Endometrial microvascular endothelial cells (primary cell): ENCODE results near the gene CDKN2B. TPM values are rescaled to one million over a fixed set of nuclear protein-coding genes. Genes with fewer than 3 reads are reported as not detected.

Experiments
- in situ Hi-C: cut with HindIII; loops from 2 replicates; pipeline ENCODE4 v1.10.0; 2017; ENCODE audit warnings: low sequenced_read_pairs, low pct_unique_long_range_greater_than_20kb; ENCODE audit errors: inconsistent ontology term
- total RNA-seq: library from RNA; depleted of rRNA; stranded (reverse); fragments of >200 nt; gene quantifications from one replicate; pipeline ENCODE4 v1.2.3, GENCODE V29; 2015; ENCODE audit errors: inconsistent ontology term

CDKN2B gene
- total RNA-seq, 1 donor from 2014 or later, result 19.5 TPM

DNA sequence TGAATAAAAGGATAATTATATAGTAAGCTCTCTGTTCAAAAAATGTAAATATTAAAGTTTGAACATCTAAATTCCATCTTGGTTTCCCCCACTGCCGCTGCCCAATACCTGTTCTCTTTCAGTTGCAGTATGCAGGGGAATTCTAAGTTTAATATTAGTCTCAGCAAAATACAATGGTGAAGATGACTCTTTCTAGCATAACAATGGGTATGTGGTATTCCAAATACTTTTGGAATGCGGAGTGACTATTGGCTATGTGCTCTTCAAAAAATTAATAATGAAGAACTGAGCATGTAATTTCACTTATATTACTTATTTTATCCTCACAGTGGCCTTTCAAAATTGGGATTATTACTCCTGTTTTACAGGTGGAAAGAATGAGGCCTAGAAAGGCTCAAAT lies 11.1 kb downstream of the CDKN2B start:
- in situ Hi-C loops, result no loop called here

DNA sequence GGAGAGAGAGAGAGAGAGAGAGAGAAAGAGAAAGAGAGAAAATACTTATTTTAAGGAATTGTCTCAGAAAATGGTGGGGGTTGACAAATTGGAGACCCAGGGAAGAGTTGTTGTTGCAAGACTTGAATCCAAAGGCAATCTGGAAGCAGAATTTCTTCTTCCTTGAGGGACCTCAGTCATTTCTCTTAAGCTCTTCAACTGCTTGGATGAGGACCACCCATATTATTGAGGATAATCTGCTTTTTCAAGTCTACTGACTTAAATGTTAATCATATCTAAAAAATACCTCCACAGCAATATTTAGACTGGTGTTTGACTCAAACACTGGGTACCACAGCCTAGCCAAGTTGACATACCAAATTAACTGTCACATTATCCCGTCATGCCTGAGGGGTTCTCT lies 11.6 kb downstream of the CDKN2B start:
- in situ Hi-C loops, result no loop called here

DNA sequence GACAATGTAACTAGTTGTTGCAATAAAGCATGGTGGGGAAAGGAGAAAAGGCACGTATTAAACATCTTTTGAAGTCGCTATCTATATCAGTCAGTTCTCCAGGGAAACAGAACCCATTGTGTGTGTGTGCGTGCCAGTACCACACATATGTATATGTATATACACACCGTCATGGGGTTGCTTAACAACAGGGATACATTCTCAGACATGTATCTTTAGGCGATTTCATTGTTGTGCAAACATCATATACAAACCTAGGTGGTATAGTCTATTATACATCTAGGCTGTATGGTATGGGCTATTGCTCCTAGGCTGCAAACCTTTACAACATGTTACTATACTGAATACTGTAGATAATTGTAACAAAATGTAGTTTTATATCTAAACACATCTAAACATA lies 12.2 kb downstream of the CDKN2B start:
- in situ Hi-C loops, result no loop called here

DNA sequence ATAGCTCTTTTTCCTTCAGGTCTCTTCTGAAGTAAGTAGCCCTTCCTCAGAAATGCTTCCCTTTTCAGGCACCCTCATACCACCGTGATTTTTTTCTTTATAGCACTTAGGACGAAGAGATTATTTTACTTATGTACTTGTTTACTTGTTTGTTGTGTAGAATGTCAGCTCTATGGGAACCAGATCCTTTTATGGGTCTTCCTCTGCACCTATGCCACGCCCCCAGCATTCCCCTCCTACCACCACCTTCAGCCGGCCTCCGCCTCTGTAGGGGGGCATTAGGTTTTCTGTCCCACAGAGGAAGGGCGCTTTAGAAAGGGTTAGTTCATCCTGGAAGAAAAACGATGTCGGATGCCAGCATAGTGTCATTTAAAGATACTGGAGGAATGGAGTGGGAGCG lies 12.7 kb downstream of the CDKN2B start:
- in situ Hi-C loops, result no loop called here

DNA sequence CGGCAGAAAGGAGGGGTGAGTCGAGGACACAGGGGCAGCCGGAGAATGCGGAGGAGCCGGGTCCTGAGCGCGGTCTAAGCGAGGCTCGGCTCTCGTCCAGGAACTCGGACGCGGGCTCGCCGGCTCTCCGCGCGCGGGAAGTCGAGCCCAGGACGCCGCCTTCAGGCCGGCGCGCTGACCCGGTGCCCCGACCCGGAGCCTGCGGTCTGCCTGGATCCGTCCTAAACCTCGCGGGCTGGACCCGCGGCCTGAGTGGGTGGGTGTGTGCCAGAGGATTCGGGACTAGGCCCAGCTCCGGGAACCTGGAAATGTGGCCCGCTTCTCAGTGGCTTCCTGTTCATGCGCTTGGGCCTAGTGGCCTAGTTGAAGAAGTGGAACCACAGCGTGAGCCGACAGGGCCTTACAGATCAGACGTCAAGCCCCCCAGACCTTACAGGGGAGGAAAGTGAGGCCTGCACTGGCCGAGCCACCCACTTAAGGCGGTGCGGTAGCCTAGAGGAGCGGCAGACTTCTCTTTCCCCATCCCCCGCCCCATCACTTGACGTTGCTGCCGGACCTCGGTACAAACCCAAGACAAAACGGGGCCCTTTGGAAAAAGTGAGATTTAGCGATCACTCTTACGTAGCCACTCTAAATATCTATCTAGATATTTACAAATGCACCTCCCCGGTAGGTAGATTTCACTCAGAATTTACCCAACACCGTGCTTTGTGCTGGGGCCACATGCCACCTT lies 13.3 kb downstream of the CDKN2B start:
- in situ Hi-C loops, result no loop called here

DNA sequence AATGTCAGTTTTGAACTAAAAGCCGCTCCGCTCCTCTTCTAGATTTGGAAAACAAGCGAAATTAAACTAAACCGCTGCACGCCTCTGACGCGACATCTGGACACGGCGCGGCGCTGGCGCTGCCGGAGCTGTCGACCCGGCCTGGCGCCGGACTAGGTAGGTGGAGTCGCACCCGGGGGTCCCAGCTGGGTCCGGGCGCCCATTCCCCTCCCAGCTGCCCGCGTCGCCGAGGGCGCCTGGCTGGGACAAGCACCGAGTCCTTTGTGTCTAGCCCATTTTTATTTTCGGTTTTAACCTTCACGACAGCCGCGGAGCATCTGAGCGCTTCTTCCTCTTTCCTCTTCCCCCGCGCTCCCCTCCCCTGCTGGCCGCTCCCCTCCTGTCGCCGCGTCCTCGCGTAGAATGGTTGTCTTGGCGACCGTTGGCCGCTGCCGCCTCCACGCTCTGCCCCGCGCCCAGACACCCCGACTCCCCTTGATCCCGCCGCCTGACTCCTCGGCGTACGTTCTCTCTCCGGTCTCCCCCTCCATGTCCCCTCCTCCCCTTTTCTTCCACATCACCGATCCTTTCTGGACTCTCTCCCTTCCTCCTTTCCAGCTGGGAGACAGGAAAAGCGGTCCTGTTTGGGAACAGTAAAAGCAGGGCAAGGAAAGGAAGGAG lies 14.0 kb downstream of the CDKN2B start:
- in situ Hi-C loops, result no loop called here

DNA sequence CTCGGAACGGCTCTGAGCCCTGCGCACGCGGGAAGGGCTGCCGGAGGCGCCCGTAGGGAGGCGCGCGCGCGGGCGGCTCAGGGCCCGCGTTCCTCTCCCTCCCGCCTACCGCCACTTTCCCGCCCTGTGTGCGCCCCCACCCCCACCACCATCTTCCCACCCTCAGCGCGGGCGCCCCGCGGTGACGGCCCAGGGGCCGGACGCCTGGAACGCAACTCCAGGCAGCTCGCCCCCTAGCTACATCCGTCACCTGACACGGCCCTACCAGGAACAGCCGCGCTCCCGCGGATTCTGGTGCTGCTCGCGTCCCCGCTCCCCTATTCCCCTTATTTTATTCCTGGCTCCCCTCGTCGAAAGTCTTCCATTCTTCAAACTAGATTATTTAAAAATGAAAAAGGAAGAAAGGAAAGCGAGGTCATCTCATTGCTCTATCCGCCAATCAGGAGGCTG lies 14.5 kb downstream of the CDKN2B start, which contains the start of gene CDKN2B-AS1:
Gene CDKN2B-AS1, plus strand, starts transcription at position 236 of the 450 bp plus-strand sequence.
- in situ Hi-C loops, result no loop called here

DNA sequence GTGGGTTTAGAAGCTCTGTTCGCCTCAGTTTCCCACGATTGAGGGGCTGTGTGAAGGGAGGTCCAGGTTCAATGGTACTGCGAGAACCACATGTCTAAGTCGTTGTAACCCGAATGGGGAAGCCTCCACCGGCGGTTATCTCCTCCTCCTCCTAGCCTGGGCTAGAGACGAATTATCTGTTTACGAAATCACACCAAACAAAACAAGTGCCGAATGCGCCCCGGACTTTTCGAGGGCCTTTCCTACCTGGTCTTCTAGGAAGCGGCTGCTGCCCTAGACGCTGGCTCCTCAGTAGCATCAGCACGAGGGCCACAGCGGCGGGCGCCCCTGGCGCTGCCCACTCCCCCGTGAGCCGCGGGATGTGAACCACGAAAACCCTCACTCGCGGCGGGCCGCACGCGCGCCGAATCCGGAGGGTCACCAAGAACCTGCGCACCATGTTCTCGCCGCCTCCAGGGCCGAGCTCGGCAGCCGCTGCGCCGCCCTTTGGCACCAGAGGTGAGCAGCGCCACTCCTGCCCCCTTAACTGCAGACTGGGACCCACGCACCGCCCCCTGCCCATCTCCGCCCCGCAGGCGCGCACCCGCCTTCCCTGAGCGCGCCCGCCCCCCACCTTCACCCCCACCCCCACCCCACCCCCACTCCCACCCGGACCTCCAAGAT lies 15.1 kb downstream of the CDKN2B start, which contains the start of gene CDKN2A:
Gene CDKN2A, minus strand, starts transcription at position 500 of the 663 bp plus-strand sequence.
- in situ Hi-C loops, result no loop called here

DNA sequence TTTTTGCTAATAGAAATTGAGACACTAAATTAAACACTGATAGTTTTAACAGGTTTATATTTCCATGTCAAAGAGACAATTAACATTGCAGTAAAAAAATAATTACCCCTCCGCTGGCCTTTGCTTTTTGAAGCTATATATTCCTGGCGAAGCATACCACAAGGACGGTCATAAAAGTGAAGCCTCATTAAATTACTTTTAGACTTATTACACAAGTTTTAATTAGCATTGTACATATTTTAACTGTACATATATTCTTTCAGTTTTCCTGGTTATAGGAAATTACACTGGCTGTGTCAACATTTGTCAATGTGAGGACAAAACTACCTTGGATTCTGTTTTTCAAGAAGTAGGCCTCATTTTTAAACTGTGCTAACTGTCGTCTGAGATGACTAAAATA lies 16.1 kb downstream of the CDKN2B start:
- in situ Hi-C loops, result no loop called here

DNA sequence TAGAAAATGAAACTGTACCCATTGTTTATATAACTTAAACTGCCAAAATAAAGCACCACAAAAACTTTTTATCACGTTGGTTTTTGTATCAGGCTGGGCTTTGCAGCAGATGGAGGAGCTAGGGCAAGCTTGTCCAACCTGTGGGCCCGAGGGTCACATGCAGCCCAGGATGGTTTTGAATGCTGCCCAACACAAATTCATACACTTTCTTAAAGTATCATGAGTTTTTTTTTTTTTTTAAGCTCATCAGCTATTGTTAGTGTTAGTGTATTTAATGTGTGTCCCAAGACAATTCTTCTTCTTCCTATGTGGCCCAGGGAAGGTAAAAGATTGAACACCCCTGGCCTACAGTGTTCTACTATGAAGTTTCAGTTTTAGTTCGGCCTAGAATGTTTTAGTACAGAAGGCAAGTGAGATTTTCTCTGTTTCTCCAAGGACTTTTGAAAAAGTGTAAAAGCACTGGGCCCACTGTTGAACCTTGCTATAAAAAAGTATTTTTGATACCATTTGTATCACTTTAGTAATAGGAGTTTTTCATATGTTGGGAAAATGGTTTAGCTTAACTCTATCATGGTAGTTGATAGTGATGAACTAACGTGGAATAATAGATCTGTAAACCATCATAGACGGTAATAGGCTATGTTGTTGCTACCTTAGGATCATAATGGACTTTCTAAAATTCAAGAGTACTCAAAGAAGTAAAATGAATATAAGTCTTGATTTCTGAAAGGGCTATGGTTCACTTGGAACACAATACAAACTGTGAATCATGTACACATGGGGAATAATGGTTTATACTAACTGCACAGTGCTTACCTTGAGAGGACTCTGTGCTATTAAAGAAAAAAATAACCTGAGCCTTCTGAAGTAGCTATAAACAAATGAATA lies 17.8 kb downstream of the CDKN2B start:
- in situ Hi-C loops, result no loop called here

DNA sequence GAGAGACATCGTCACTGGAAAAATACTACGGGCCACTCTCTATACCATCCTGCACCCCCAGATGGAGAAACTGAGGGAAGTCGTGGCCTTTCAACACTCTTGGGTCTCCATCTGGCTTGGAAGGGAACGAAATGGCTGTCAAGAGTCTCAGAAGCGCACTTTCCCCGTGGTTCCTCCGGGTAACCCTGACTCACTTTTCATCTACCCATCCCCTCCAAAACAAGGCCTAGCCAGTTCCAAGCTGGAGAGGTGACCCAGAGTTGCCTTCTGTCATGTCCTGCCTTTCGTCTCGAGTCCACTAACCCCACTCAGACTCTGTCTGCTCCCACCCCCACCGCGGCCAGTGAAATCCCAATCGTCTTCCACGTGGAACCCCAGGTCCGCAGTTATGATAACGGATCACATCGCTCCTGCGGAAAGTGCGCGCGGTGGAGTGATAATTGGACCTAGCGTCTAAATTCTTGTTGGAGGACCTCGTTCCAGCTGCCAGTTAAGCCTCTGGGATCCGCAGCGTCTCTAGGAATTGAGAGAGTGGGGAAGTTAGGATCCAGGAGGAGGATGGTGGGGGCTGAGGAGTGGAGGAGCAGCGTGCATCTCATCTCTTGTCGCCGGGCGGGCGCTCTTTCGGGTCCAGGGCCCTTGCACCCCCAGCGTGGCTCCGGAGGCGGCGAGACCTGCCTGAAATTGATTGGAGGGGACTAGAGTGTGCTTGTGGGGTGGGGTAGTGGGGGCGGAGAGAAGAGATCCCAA lies 19.5 kb downstream of the CDKN2B start:
- in situ Hi-C loops, result no loop called here

DNA sequence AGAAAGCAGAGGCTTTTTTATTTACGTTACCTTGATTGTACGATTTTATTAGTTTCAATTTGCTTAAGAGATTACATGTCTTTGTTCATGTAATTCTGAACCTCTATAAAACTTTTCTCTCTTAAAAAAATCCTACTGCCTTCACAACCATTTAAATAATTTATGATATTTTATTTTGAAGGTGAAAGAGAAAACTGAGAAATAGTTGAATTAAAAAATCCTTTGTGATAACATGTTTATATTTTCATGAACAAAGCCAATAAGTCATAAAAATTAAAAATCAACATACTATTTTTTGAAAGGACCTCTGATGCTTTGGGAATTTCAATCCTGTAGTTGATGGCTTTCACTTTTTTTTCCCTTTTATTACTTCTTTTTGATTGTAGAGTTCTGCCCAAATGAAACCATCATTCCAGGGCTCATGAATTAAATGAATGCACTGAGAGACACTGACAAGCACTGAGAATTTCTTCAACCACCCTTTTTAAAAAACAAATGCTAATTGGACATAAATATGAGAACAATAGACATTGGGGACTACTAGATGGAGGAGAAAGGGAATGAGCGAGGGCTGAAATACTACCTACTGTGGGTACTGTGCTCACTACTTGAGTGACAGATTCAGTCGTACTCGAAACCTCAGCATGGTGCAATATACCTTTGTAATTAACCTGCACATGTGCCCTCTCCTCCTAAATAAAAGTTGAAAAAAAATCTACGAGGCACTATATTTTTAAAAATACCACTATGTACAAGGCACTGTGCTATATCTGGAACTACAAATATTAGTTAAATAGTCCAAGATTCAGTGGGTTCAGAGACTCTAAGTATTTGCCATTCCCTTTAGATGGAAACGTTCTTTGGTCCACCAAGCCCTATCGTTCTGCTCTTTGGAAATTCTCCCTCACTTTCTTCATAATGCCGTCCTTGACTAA lies 20.8 kb downstream of the CDKN2B start:
- in situ Hi-C loops, result no loop called here

DNA sequence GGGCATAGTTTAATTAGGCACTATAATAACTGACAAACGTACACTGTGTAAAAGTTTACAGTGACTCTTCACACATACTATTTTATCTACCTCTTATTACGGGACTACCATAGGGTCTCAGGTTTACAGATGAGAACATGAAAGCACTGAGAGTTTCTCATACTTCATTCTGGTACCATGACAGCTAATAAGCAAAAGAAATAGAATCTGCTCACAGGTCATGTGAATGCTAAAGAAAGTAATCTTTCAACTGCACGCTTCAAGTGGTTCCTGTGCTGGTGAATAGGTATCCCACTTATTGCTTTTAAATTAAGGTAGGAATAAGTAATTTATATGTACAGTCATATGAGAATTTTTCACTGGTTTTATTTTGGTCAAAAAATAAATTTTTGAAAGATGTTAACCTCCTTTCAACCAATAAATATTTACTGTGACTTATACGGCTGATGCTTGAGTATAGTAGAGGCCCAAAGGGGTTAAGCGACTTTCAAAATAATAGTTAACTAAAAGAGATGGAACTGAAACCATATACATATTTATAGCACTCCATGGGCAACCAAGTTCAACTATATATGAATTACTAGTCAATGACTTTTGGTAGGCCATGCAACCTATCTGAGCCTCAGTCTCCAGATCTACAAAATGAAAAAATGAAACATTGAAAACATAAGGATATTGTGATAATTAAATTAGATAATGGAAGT lies 23.0 kb downstream of the CDKN2B start:
- in situ Hi-C loops, result no loop called here

DNA sequence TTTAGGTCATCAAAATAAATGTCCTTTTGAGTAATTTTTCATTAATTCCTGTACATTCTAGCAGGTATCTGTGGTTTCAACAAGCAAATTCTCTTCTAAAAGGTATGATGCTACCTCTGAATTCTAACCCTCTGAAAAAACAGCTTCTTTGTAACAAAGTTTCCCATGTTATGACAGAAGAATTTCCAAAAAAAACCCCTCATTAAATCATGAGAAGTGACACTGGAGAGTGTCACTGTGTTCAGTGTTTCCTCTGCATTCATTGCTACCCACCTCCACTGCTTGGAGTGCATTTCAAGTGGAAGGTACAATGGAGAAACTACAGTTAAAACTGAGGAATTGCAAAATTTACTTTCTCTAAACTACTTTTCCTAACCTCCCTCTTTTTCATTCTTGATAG lies 25.0 kb downstream of the CDKN2B start:
- in situ Hi-C loops, result no loop called here

DNA sequence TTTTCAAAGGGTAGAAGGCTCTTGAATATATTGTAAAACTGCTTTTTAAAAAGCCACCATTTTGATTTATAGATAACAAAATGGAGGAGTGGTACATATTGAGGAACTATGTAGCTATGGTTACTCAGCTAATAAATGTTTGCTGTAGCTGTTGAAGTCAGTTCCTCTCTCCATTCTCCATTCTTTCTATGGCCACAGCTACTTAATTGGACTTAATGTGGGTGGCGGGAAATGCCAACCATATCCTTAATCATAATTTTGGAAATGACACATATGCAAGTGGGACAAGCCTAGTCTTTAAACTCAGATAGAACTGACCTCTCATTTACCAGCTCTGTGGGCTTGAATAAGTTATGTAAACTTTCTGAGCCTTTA lies 25.6 kb downstream of the CDKN2B start:
- in situ Hi-C loops, result no loop called here

DNA sequence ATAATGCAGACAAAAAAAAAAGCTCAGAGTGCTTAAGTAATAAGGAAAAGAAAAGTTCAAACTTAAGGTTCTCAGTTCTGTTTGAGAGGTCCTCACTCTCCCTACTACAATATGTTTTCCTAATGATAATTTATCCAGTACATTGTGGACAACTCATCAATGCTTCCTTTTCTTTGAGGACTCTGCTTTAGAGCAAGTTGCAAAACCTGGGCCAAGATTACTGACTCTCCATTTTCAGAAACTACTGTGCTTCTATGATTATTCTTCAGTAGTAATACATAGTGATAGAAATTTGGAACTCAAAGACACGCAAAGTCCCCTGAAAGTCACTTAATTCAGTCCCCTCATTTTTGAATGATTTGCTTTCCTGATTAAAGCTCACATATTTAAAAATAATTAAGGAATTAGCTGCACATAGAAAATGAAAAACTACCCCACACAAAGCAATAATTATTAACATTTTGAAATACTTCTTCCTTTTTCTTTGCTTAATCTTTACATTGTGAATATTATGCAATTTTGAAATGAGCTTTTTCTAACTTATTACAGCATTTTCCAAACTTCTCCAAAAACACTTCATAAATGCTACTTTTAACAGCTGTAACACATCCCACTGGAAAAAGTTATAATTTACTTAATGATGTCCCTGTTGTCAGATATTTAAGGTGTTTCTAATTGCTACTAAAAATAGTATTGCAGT lies 26.1 kb downstream of the CDKN2B start:
- in situ Hi-C loops, result no loop called here
